TTC549 (cell line): ENCODE results near the gene AP1G2.
"Not testable (repeated sequence)": the region's sequence is repeated elsewhere in the genome, so short reads cannot be mapped to it uniquely, and the experiment has no call there.

ENCODE experiments used
- FAIRE-seq: peaks from 2 replicates; lab custom pipeline; 2012; peaks lifted over from hg19 to GRCh38; lab: Jason Lieb, UNC

AP1G2 gene

GRCh38 chr14:23567186-23568020 lies at the start of gene AP1G2:
AP1G2 (minus strand) TSS chr14:23567791; CDS start chr14:23567314, 477 bp downstream.
- FAIRE-seq = no peak

- FAIRE-seq = no peak
These were observed 48.3 kb upstream of the AP1G2 start for GRCh38 chr14:23615856-23616255.

- no peak for FAIRE-seq
These were observed 46.8 kb upstream of the AP1G2 start for GRCh38 chr14:23614395-23614828.

- no peak for FAIRE-seq
These were observed 45.9 kb upstream of the AP1G2 start for GRCh38 chr14:23613242-23614070.

- no peak for FAIRE-seq
These were observed 45.2 kb upstream of the AP1G2 start for GRCh38 chr14:23612802-23613201.

GRCh38 chr14:23612354-23612732 lies 44.8 kb upstream of the AP1G2 start:
- no peak for FAIRE-seq

GRCh38 chr14:23610815-23611289 lies 43.3 kb upstream of the AP1G2 start:
- no peak for FAIRE-seq

- FAIRE-seq = no peak
These were observed 42.7 kb upstream of the AP1G2 start for GRCh38 chr14:23610090-23610814.

- FAIRE-seq = not testable (repeated sequence)
These were observed 42.0 kb upstream of the AP1G2 start for GRCh38 chr14:23609411-23610089.

GRCh38 chr14:23609001-23609400 lies 41.4 kb upstream of the AP1G2 start:
- FAIRE-seq = no peak

GRCh38 chr14:23608454-23608853 lies 40.9 kb upstream of the AP1G2 start:
- no peak for FAIRE-seq

GRCh38 chr14:23605931-23606585 lies 38.5 kb upstream of the AP1G2 start:
- FAIRE-seq = no peak

GRCh38 chr14:23604675-23605170 lies 37.1 kb upstream of the AP1G2 start:
- no peak for FAIRE-seq

GRCh38 chr14:23604148-23604547 lies 36.6 kb upstream of the AP1G2 start:
- FAIRE-seq = no peak

GRCh38 chr14:23603103-23603502 lies 35.5 kb upstream of the AP1G2 start:
- FAIRE-seq = no peak

- no peak for FAIRE-seq
These were observed 34.8 kb upstream of the AP1G2 start for GRCh38 chr14:23602181-23603095.

GRCh38 chr14:23601845-23602180 lies 34.2 kb upstream of the AP1G2 start:
- FAIRE-seq = no peak

GRCh38 chr14:23601424-23601823 lies 33.8 kb upstream of the AP1G2 start:
- no peak for FAIRE-seq

GRCh38 chr14:23600806-23601205 lies 33.2 kb upstream of the AP1G2 start:
- no peak for FAIRE-seq

- FAIRE-seq = no peak
These were observed 32.7 kb upstream of the AP1G2 start for GRCh38 chr14:23600322-23600707.
